SK-N-SH (cell line): ENCODE data around the gene CC2D1B. TPM values are rescaled to one million over a fixed set of nuclear protein-coding genes. Genes with fewer than 3 reads are reported as not detected.

ENCODE experiments used
- CTCF ChIA-PET: fragments of 300-600, 350-600 bp; formaldehyde crosslinking; extraction: SDS; loops from one replicate; lab custom pipeline; 2021; lab: Yijun Ruan, JAX
- POLR2A ChIA-PET: fragments of 350-600 bp; sonication (Branson Sonifier 250); formaldehyde crosslinking; extraction: SDS; loops from one replicate; lab custom pipeline; 2020; ENCODE audit warnings: antibody characterized with exemption, inconsistent platforms; lab: Yijun Ruan, JAX
- DNase-seq: peaks from one replicate; pipeline ENCODE4 v3.0.0; 2012
- H2AFZ ChIP-seq: fragments of 200-600 bp; sonication (generic); 2 replicates; pipeline ENCODE4 v1.8.1; 2016; ENCODE audit warnings: antibody characterized with exemption, mild to moderate bottlenecking, low read depth
- H3F3A ChIP-seq: fragments of 200-600 bp; sonication (generic); replicated peaks from 2 replicates; pipeline ENCODE3; 2016; ENCODE audit warnings: antibody characterized with exemption, mild to moderate bottlenecking; ENCODE audit not compliant: insufficient read depth
- H3K27ac ChIP-seq, 2 experiments: fragments of 200-500 bp in 1 of 2; fragments of 200-600 bp in 1 of 2; sonication (Bioruptor generic) in 1 of 2; sonication (generic), shearing (Covaris generic) in 1 of 2; 2 replicates each; pipeline versions ENCODE4 v1.5.1 to v1.6.1; 2014 to 2016; ENCODE audit warnings: low read depth in 2 of 2, inconsistent platforms in 1 of 2, low read length in 1 of 2, mild to moderate bottlenecking in 1 of 2, mixed read lengths in 1 of 2
- H3K27me3 ChIP-seq: fragments of 200-600 bp; sonication (generic), shearing (Covaris generic); 2 replicates; pipeline ENCODE4 v1.6.1; 2016; ENCODE audit warnings: mixed run types; ENCODE audit not compliant: insufficient read depth
- H3K36me3 ChIP-seq, 2 experiments: fragments of 200-500 bp in 1 of 2; fragments of 200-600 bp in 1 of 2; sonication (Bioruptor generic) in 1 of 2; sonication (generic) in 1 of 2; replicated peaks in 1 of 2; 2 replicates each; pipeline versions ENCODE3 to v1.5.1; 2014 to 2016; ENCODE audit warnings: low read length in 1 of 2, mild to moderate bottlenecking in 1 of 2; ENCODE audit not compliant: insufficient read depth in 2 of 2, control insufficient read depth in 1 of 2
- H3K4me1 ChIP-seq, 2 experiments: fragments of 200-500 bp in 1 of 2; fragments of 200-600 bp in 1 of 2; sonication (Bioruptor generic) in 1 of 2; sonication (generic), shearing (Covaris generic) in 1 of 2; 2 replicates each; pipeline versions ENCODE4 v1.5.1 to v1.6.1; 2014 to 2016; ENCODE audit warnings: low read depth in 1 of 2, low read length in 1 of 2, mixed run types in 1 of 2; ENCODE audit not compliant: insufficient read depth in 2 of 2, control insufficient read depth in 1 of 2
- H3K4me2 ChIP-seq: fragments of 200-600 bp; sonication (generic), shearing (Covaris generic); 2 replicates; pipeline ENCODE4 v1.6.1; 2017; ENCODE audit warnings: mixed run types
- H3K4me3 ChIP-seq, 2 experiments: fragments of 200-500 bp in 1 of 2; fragments of 200-600 bp in 1 of 2; sonication (Bioruptor generic) in 1 of 2; sonication (generic), shearing (Covaris generic) in 1 of 2; 2 replicates each; pipeline versions ENCODE4 v1.5.1 to v1.8.1; 2014 to 2016; ENCODE audit warnings: low read depth in 2 of 2, inconsistent platforms in 1 of 2, low read length in 1 of 2, mild to moderate bottlenecking in 1 of 2, mixed read lengths in 1 of 2, moderate library complexity in 1 of 2
- H3K79me2 ChIP-seq: fragments of 200-600 bp; sonication (generic); 2 replicates; pipeline ENCODE4 v1.8.1; 2017; ENCODE audit warnings: mild to moderate bottlenecking; ENCODE audit not compliant: insufficient read depth
- H3K9ac ChIP-seq: fragments of 200-600 bp; sonication (generic); 2 replicates; pipeline ENCODE4 v1.6.1; 2017; ENCODE audit warnings: mixed run types
- H3K9me2 ChIP-seq: fragments of 200-600 bp; sonication (generic); 2 replicates; pipeline ENCODE4 v1.6.1; 2017; ENCODE audit warnings: mixed run types
- H3K9me3 ChIP-seq: fragments of 200-600 bp; sonication (generic); 2 replicates; pipeline ENCODE4 v1.6.1; 2017; ENCODE audit warnings: mixed run types, mild to moderate bottlenecking, moderate library complexity
- H4K20me1 ChIP-seq: fragments of 200-600 bp; sonication (generic); 2 replicates; pipeline ENCODE4 v1.6.1; 2017; ENCODE audit warnings: mild to moderate bottlenecking, mixed run types; ENCODE audit not compliant: insufficient read depth
- CHD2 ChIP-seq: fragments of 150-350 bp; IDR thresholded peaks from 2 replicates; pipeline ENCODE4 v1.6.1; 2018; ENCODE audit warnings: low read length; ENCODE audit not compliant: partially characterized antibody
- CTCF ChIP-seq: fragments of 200-600 bp; sonication (generic); IDR thresholded peaks from 2 replicates; pipeline ENCODE4 v1.6.1; 2017; ENCODE audit warnings: antibody characterized with exemption, mild to moderate bottlenecking, moderate library complexity
- EZH2phosphoT487 ChIP-seq: fragments of 200-600 bp; sonication (generic); IDR thresholded peaks from 2 replicates; pipeline ENCODE4 v1.6.1; 2017; ENCODE audit warnings: low read depth, mixed run types, mild to moderate bottlenecking, antibody characterized with exemption, moderate library complexity, borderline replicate concordance
- FOSL2 ChIP-seq: IDR thresholded peaks from 2 replicates; pipeline ENCODE4 v1.4.0; 2012; ENCODE audit warnings: low read depth, mild to moderate bottlenecking, moderate library complexity, borderline replicate concordance
- GABPA ChIP-seq: IDR thresholded peaks from 2 replicates; pipeline ENCODE4 v1.4.0; 2012; ENCODE audit warnings: low read depth, mild to moderate bottlenecking
- GATA2 ChIP-seq: sonication (generic); formaldehyde crosslinking; IDR thresholded peaks from 2 replicates; pipeline ENCODE4 v1.5.0; 2020; ENCODE audit warnings: mild to moderate bottlenecking, missing genetic modification reagents
- IRF3 ChIP-seq: fragments of 150-350 bp; IDR thresholded peaks from 2 replicates; pipeline ENCODE4 v1.6.1; 2016; ENCODE audit warnings: mild to moderate bottlenecking, low read depth, low read length
- NFIC ChIP-seq: IDR thresholded peaks from 2 replicates; pipeline ENCODE4 v1.4.0; 2012; ENCODE audit warnings: borderline replicate concordance
- PBX3 ChIP-seq: IDR thresholded peaks from 2 replicates; pipeline ENCODE4; 2012
- RAD21 ChIP-seq: IDR thresholded peaks from 2 replicates; pipeline ENCODE4 v1.6.1; 2012; ENCODE audit warnings: mild to moderate bottlenecking, low read length
- SIN3A ChIP-seq: IDR thresholded peaks from 2 replicates; pipeline ENCODE4 v1.6.1; 2012; ENCODE audit warnings: low read depth, mild to moderate bottlenecking, low read length, moderate library complexity, borderline replicate concordance
- YY1 ChIP-seq: IDR thresholded peaks from 2 replicates; pipeline ENCODE4 v1.4.0; 2012; ENCODE audit warnings: low read depth, mild to moderate bottlenecking
- WGBS: methylation state at CpG from one replicate; pipeline ENCODE4 v1.1.6; 2017; ENCODE audit warnings: low lambda C conversion rate; 5-methylcytosine and 5-hydroxymethylcytosine counted together
- polyA plus RNA-seq, 3 experiments: library from polyadenylated mRNA; depleted of rRNA; stranded (reverse); fragments of >200 nt; gene quantifications; 2 replicates each; pipeline ENCODE4 v1.2.3, GENCODE V29; 2012

The CC2D1B gene
- polyA plus RNA-seq, 1 of the 3 experiments (the other 2 are of a cell fraction), result 18.7 TPM

- no peak for TF ChIP-seq FOSL2
- no peak for TF ChIP-seq YY1
- no peak for TF ChIP-seq IRF3
- TF ChIP-seq CHD2, result no peak
- TF ChIP-seq RAD21, result no peak
- no peak for TF ChIP-seq SIN3A
- TF ChIP-seq GABPA, result no peak
- Histone ChIP-seq H3K4me2 (no peak overlapping the region), H3K27me3 (no peaks in the 10 kb centered on the region), H3K9me2 (no peaks in the 10 kb centered on the region), H3K9me3 (no peaks in the 10 kb centered on the region), H3K27ac (no peak overlapping the region), H3K4me3 (no peak overlapping the region), H2AFZ (no peak overlapping the region), H3K79me2 (no peaks in the 10 kb centered on the region), H3F3A (no peaks in the 10 kb centered on the region), H3K9ac (no peak overlapping the region), H3K4me1 (no peaks in the 10 kb centered on the region), H3K36me3 (peaks cover 11 to 96% of the 10 kb centered on the region in 2 experiments), H4K20me1 (no peaks in the 10 kb centered on the region)
- ChIA-PET POLR2A (interaction anchor here (0.6 to 1.1 kb wide), 2 partner anchors 10 to 12 kb away, joined by 3 to 5 read pairs; partner anchors contain the start of gene CC2D1B), CTCF (interaction anchor here (1.5 kb wide), 1 partner anchor 229 kb away, joined by 4 read pairs; no protein-coding TSS in a partner anchor)
- no peak for DNase-seq
- whole genome bisulfite sequencing, result 94% methylated on average over 10 of the region's 11 CpGs
These were observed 10.0 kb downstream of the CC2D1B start for GRCh38 chr1:52355847-52356505.

GRCh38 chr1:52355436-52355835 lies 10.6 kb downstream of the CC2D1B start:
- H3K9ac ChIP-seq, result no peak overlapping the region
- ChIA-PET CTCF (no interaction called here), POLR2A (interaction anchor here (0.6 to 1.1 kb wide), 2 partner anchors 11 to 13 kb away, joined by 3 to 5 read pairs; partner anchors contain the start of gene CC2D1B)
- no peaks in the 10 kb centered on the region for H3K27me3 ChIP-seq
- H3K4me1 ChIP-seq, result no peaks in the 10 kb centered on the region
- H3K4me3 ChIP-seq, result no peak overlapping the region
- no peak for DNase-seq
- H3K9me2 ChIP-seq, result no peaks in the 10 kb centered on the region
- 94% methylated on average over 6 of the region's 8 CpGs for WGBS
- TF ChIP-seq EZH2phosphoT487 (no peak), GATA2 (CRISPR knock-in tag) (no peak), YY1 (no peak), CTCF (no peak), SIN3A (no peak), PBX3 (no peak), NFIC (no peak)
- no peak overlapping the region for H3K27ac ChIP-seq
- no peaks in the 10 kb centered on the region for H3F3A ChIP-seq
- no peak overlapping the region for H2AFZ ChIP-seq
- peaks cover 10 to 90% of the 10 kb centered on the region in 2 experiments for H3K36me3 ChIP-seq
- H3K4me2 ChIP-seq, result no peak overlapping the region
- no peaks in the 10 kb centered on the region for H4K20me1 ChIP-seq
- H3K9me3 ChIP-seq, result no peaks in the 10 kb centered on the region
- no peaks in the 10 kb centered on the region for H3K79me2 ChIP-seq
